ENCODE results near the gene CBY3. TPM values are rescaled to one million over a fixed set of nuclear protein-coding genes. Genes with fewer than 3 reads are reported as not detected.
A peak's percentile ranks its signal among the peaks of the same experiment; 100 is the strongest.

Gene CBY3
- total and polyA plus RNA-seq, 2 donors (not counting 1 experiment from before 2014, with no cell fraction given) = 0.13 to 0.37 TPM

DNA sequence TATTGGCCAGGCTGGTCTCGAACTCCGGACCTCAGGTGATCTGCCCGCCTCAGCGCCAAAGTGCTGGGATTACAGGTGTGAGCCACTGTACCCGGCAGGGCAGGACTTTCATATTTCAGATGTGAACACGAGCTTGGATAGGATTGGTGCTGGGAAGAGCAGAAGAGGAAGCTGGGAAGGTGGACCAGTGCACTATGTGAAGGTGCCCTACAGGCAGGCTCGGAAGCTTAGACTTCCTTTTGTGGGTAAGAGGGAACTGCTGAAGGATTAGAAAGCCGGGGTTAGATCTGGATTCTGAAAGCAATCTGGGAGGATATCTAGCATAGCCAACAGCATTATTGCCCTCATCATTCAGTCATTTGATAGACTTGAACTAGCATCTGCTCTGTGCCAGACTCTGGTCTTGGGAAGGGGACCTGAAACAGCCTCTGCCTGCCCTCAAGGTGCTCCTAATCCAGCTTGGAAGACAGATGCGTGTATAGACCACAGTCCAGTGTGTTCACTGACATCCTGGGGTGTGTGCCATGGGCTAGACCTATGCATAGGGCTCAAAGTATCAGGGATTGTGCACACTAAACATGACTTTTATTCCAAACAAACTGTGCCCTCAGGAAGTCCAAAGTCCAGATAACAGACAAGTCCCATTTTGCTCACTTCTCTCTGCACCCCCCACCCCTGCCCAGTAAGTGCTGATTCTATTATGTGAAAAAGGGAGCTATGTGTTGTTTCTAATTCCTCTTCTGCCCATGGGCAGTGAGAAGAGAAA is 637 bp downstream of the CBY3 start:
- ChIA-PET POLR2A (interaction anchor here (0.7 kb wide), 1 partner anchor 136 kb away, joined by 3 read pairs; no protein-coding TSS in a partner anchor), CTCF (interaction anchor here (0.6 to 2.1 kb wide), 4 partner anchors 10 to 52 kb away, joined by 3 to 6 read pairs (median 4); no protein-coding TSS in a partner anchor)
- intact Hi-C loops (cut with micrococcal nuclease) = no loop called here
- no peaks in the 10 kb centered on the region for H3K36me3 ChIP-seq (replicated peaks in 1 of 2; ENCODE audit: control extremely low read depth in 1 of 2, control insufficient read depth in 1 of 2, extremely low read depth in 1 of 2, insufficient read depth in 2 of 2, low read length in 1 of 2)
- no peak overlapping the region for H3K4me2 ChIP-seq (replicated peaks; ENCODE audit: low read depth, low read length, poor library complexity, severe bottlenecking)
- H3K9ac ChIP-seq (ENCODE audit: low read length) = no peak overlapping the region
- Mint-ChIP-seq H3K4me1 (peaks cover 23% of the 10 kb centered on the region), H3K27ac (peak overlapping the region; percentile 56), H3K4me3 (peak overlapping the region; percentile 74), H3K27me3 (no peaks in the 10 kb centered on the region), H3K9me3 (ENCODE audit: insufficient read depth) (no peaks in the 10 kb centered on the region)
- no peaks in the 10 kb centered on the region for H4K20me1 ChIP-seq (ENCODE audit: control insufficient read depth, insufficient read depth, low read length, poor library complexity, severe bottlenecking)
- ATAC-seq (ENCODE audit: low read depth) = no peak
- TF ChIP-seq EZH2 (IDR thresholded peaks at IDR 0.05; ENCODE audit: borderline replicate concordance, insufficient read depth, low read depth, low read length, poor library complexity, severe bottlenecking) (no peak), CTCF (IDR thresholded peaks at IDR 0.05) (no peak)
- H3K79me2 ChIP-seq (ENCODE audit: control insufficient read depth, insufficient read depth, low read length) = peaks cover 14% of the 10 kb centered on the region
- DNase-seq = no peak
- H3K4me1 ChIP-seq (ENCODE audit: control insufficient read depth in 2 of 2, insufficient read depth in 2 of 2, low read length in 2 of 2) = peaks cover 7 to 19% of the 10 kb centered on the region in 2 donors
- H3K27ac ChIP-seq (ENCODE audit: low read length in 2 of 2) = no peak overlapping the region
- WGBS (ENCODE audit: insufficient coverage) = 89% methylated on average over 7 of the region's 9 CpGs
- H2AFZ ChIP-seq (ENCODE audit: insufficient read depth, low read depth, low read length, poor library complexity, severe bottlenecking) = no peak overlapping the region
- no peaks in the 10 kb centered on the region for H3K27me3 ChIP-seq (replicated peaks in 1 of 4; ENCODE audit: control extremely low read depth in 1 of 4, control insufficient read depth in 3 of 4, insufficient read depth in 4 of 4, low read length in 3 of 4)
- no peaks in the 10 kb centered on the region for H3K9me3 ChIP-seq (ENCODE audit: control extremely low read depth in 1 of 3, control insufficient read depth in 2 of 3, insufficient read depth in 1 of 3, low read length in 2 of 3)
- H3K4me3 ChIP-seq (ENCODE audit: control extremely low read depth in 1 of 5, extremely low read depth in 1 of 5, insufficient read depth in 1 of 5, low read depth in 2 of 5, low read length in 4 of 5) = no peak overlapping the region
